ENCODE results near the gene VCL. TPM values are rescaled to one million over a fixed set of nuclear protein-coding genes. Genes with fewer than 3 reads are reported as not detected.
A peak's percentile ranks its signal among the peaks of the same experiment; 100 is the strongest.

Gene VCL
- total RNA-seq, 6 donors from 2014 or later, result 76.5 to 214 (median 133) TPM

- ATAC-seq (ENCODE audit: low FRiP score in 2 of 2) (no peak), DNase-seq (no peak)
- Histone ChIP-seq H3K9me3 (no peaks in the 10 kb centered on the region), H3K4me3 (no peak overlapping the region), H3K27ac (peak overlapping the region in 2 of 4 donors; percentile 57 to 68), H3K4me1 (peaks cover 29 to 66% (median 39%) of the 10 kb centered on the region in 4 donors), H3K27me3 (no peaks in the 10 kb centered on the region), H3K36me3 (peaks cover 0 to 29% (median 9%) of the 10 kb centered on the region in 4 donors)
- 92 to 93% methylated on average over 2 of the region's 2 CpGs for WGBS, 2 donors
- TF ChIP-seq POLR2A (IDR thresholded peaks at IDR 0.05), result no peak
- no peak for TF ChIP-seq EP300 (IDR thresholded peaks at IDR 0.05)
- TF ChIP-seq POLR2AphosphoS5 (IDR thresholded peaks at IDR 0.05), result no peak
- TF ChIP-seq CTCF (IDR thresholded peaks at IDR 0.05), result no peak
Observed at GRCh38 chr10:74048433-74048832, 50.5 kb downstream of the VCL start.

GRCh38 chr10:74049955-74050354, 52.0 kb downstream of the VCL start:
- ATAC-seq (ENCODE audit: low FRiP score in 2 of 2), result peak in 1 of 2 donors; percentile 29
- H3K27me3 ChIP-seq, result no peaks in the 10 kb centered on the region

GRCh38 chr10:74050653-74051052, 52.7 kb downstream of the VCL start:
- no peak overlapping the region for H3K27ac ChIP-seq
- no peak overlapping the region for H3K4me3 ChIP-seq
- TF ChIP-seq POLR2AphosphoS5 (IDR thresholded peaks at IDR 0.05), result no peak
- no peak for TF ChIP-seq EP300 (IDR thresholded peaks at IDR 0.05)
- TF ChIP-seq POLR2A (IDR thresholded peaks at IDR 0.05), result no peak
- no peak for TF ChIP-seq CTCF (IDR thresholded peaks at IDR 0.05)
- 67 to 89% methylated on average over 1 of the region's 1 CpG for WGBS, 2 donors
- H3K27me3 ChIP-seq, result no peaks in the 10 kb centered on the region
- H3K36me3 ChIP-seq, result peaks cover 0 to 10% (median 0%) of the 10 kb centered on the region in 4 donors
- H3K4me1 ChIP-seq, result peaks cover 33 to 73% (median 50%) of the 10 kb centered on the region in 4 donors
- H3K9me3 ChIP-seq, result no peaks in the 10 kb centered on the region
- DNase-seq, result no peak
- no peak for ATAC-seq (ENCODE audit: low FRiP score in 2 of 2)

More at GRCh38 chr10:74049955-74050354, 52.0 kb downstream of the VCL start:
- Histone ChIP-seq H3K36me3 (peaks cover 0 to 14% (median 0%) of the 10 kb centered on the region in 4 donors), H3K4me1 (peaks cover 29 to 71% (median 43%) of the 10 kb centered on the region in 4 donors), H3K9me3 (no peaks in the 10 kb centered on the region), H3K4me3 (no peak overlapping the region), H3K27ac (peak overlapping the region in 2 of 4 donors; percentile 0 to 48)
- DNase-seq, result no peak
- 61 to 76% methylated on average over 1 of the region's 1 CpG for WGBS, 2 donors
- TF ChIP-seq EP300 (IDR thresholded peaks at IDR 0.05), result no peak
- TF ChIP-seq POLR2A (IDR thresholded peaks at IDR 0.05), result no peak
- TF ChIP-seq CTCF (IDR thresholded peaks at IDR 0.05), result no peak
- no peak for TF ChIP-seq POLR2AphosphoS5 (IDR thresholded peaks at IDR 0.05)

GRCh38 chr10:74051736-74052342, 53.9 kb downstream of the VCL start:
- Histone ChIP-seq H3K4me1 (peaks cover 39 to 74% (median 55%) of the 10 kb centered on the region in 4 donors), H3K27me3 (no peaks in the 10 kb centered on the region), H3K27ac (no peak overlapping the region), H3K36me3 (no peaks in the 10 kb centered on the region), H3K9me3 (no peaks in the 10 kb centered on the region), H3K4me3 (no peak overlapping the region)
- no peak for ATAC-seq (ENCODE audit: low FRiP score in 2 of 2)
- TF ChIP-seq POLR2AphosphoS5 (IDR thresholded peaks at IDR 0.05) (no peak), EP300 (IDR thresholded peaks at IDR 0.05) (no peak)
- WGBS, 2 donors, result 75 to 80% methylated on average over 5 of the region's 5 CpGs
- DNase-seq, result no peak

- H3K4me3 ChIP-seq, result no peak overlapping the region
- H3K36me3 ChIP-seq, result no peaks in the 10 kb centered on the region
- H3K27me3 ChIP-seq, result no peaks in the 10 kb centered on the region
- no peak for DNase-seq
- H3K4me1 ChIP-seq, result peaks cover 36 to 74% (median 55%) of the 10 kb centered on the region in 4 donors
- 88 to 93% methylated on average over 1 of the region's 1 CpG for WGBS, 2 donors
- no peaks in the 10 kb centered on the region for H3K9me3 ChIP-seq
- H3K27ac ChIP-seq, result no peak overlapping the region
- TF ChIP-seq POLR2A (IDR thresholded peaks at IDR 0.05) (no peak), POLR2AphosphoS5 (IDR thresholded peaks at IDR 0.05) (no peak), EP300 (IDR thresholded peaks at IDR 0.05) (no peak), CTCF (IDR thresholded peaks at IDR 0.05) (no peak)
- ATAC-seq (ENCODE audit: low FRiP score in 2 of 2), result no peak
Observed at GRCh38 chr10:74052994-74053393, 55.1 kb downstream of the VCL start.

Measured in upper lobe of left lung (tissue), 6 donors.